BE2C (cell line): Measurements from ENCODE around the gene SCRN1.
"Not testable (repeated sequence)": the region's sequence is repeated elsewhere in the genome, so short reads cannot be mapped to it uniquely, and the experiment has no call there.

ENCODE experiments used
- DNase-seq: peaks from one replicate; pipeline ENCODE4 v3.0.0-alpha.2; 2020
- H3K27me3 ChIP-seq: fragments of 250-450 bp; sonication (Bioruptor Pico); 2 replicates; pipeline ENCODE4 v1.5.1; 2020; ENCODE audit warnings: mild to moderate bottlenecking
- H3K36me3 ChIP-seq: fragments of 250-450 bp; sonication (Bioruptor Pico); 2 replicates; pipeline ENCODE4 v1.5.1; 2020; ENCODE audit warnings: mild to moderate bottlenecking
- H3K4me1 ChIP-seq: fragments of 250-450 bp; sonication (Bioruptor Pico); 2 replicates; pipeline ENCODE4 v1.5.1; 2020
- H3K4me3 ChIP-seq: 2 replicates; pipeline ENCODE4 v1.5.1; 2011; ENCODE audit warnings: low read depth, low read length
- H3K9me3 ChIP-seq: fragments of 250-450 bp; sonication (Bioruptor Pico); 2 replicates; pipeline ENCODE4 v1.5.1; 2020
- CTCF ChIP-seq: IDR thresholded peaks from 2 replicates; pipeline ENCODE4 v1.5.1; 2012; ENCODE audit warnings: mild to moderate bottlenecking, low read depth, low read length

Gene SCRN1

GRCh38 chr7:29971566-29972314, 17.9 kb downstream of the SCRN1 start:
- no peak for TF ChIP-seq CTCF
- Histone ChIP-seq H3K27me3 (no peaks in the 10 kb centered on the region), H3K9me3 (no peaks in the 10 kb centered on the region; the same call in 1 of the 2 replicates), H3K36me3 (peaks cover 32% of the 10 kb centered on the region), H3K4me1 (peaks cover 4% of the 10 kb centered on the region; the same call in 1 of the 2 replicates), H3K4me3 (no peak overlapping the region)
- no peak for DNase-seq

GRCh38 chr7:29970158-29970557, 19.4 kb downstream of the SCRN1 start:
- no peaks in the 10 kb centered on the region; the same call in 1 of the 2 replicates for H3K4me1 ChIP-seq
- H3K9me3 ChIP-seq = no peaks in the 10 kb centered on the region; the same call in 1 of the 2 replicates
- no peaks in the 10 kb centered on the region for H3K27me3 ChIP-seq
- DNase-seq = no peak
- H3K4me3 ChIP-seq = no peak overlapping the region
- TF ChIP-seq CTCF = no peak
- H3K36me3 ChIP-seq = peaks cover 27% of the 10 kb centered on the region

GRCh38 chr7:29969738-29970137, 19.9 kb downstream of the SCRN1 start:
- TF ChIP-seq CTCF = no peak
- no peak for DNase-seq

GRCh38 chr7:29968683-29969395, 20.8 kb downstream of the SCRN1 start:
- Histone ChIP-seq H3K27me3 (no peaks in the 10 kb centered on the region), H3K9me3 (no peaks in the 10 kb centered on the region; the same call in 1 of the 2 replicates), H3K4me3 (no peak overlapping the region), H3K36me3 (peaks cover 29% of the 10 kb centered on the region), H3K4me1 (no peaks in the 10 kb centered on the region; the same call in 1 of the 2 replicates)
- no peak for TF ChIP-seq CTCF
- no peak for DNase-seq

More at GRCh38 chr7:29969738-29970137, 19.9 kb downstream of the SCRN1 start:
- H3K36me3 ChIP-seq = peaks cover 29% of the 10 kb centered on the region
- H3K9me3 ChIP-seq = no peaks in the 10 kb centered on the region; the same call in 1 of the 2 replicates
- H3K27me3 ChIP-seq = no peaks in the 10 kb centered on the region
- H3K4me3 ChIP-seq = no peak overlapping the region
- H3K4me1 ChIP-seq = no peaks in the 10 kb centered on the region

GRCh38 chr7:29965030-29965429, 24.6 kb downstream of the SCRN1 start:
- Histone ChIP-seq H3K4me1 (no peaks in the 10 kb centered on the region; the same call in 1 of the 2 replicates), H3K27me3 (no peaks in the 10 kb centered on the region), H3K4me3 (no peak overlapping the region), H3K9me3 (no peaks in the 10 kb centered on the region), H3K36me3 (peaks cover 26% of the 10 kb centered on the region)
- TF ChIP-seq CTCF = no peak
- DNase-seq = no peak

- H3K9me3 ChIP-seq = no peaks in the 10 kb centered on the region
- no peak for TF ChIP-seq CTCF
- DNase-seq = no peak
- H3K4me1 ChIP-seq = peaks cover 7% of the 10 kb centered on the region; the same call in 1 of the 2 replicates
- no peaks in the 10 kb centered on the region for H3K27me3 ChIP-seq
- H3K36me3 ChIP-seq = peaks cover 13% of the 10 kb centered on the region
- H3K4me3 ChIP-seq = no peak overlapping the region
Observed at GRCh38 chr7:29962035-29962434, 27.6 kb downstream of the SCRN1 start.

GRCh38 chr7:29961611-29962010, 28.0 kb downstream of the SCRN1 start:
- DNase-seq, H3K4me1 ChIP-seq, H3K9me3 ChIP-seq, H3K4me3 ChIP-seq, H3K27me3 ChIP-seq: not testable (repeated sequence)
- H3K36me3 ChIP-seq = peaks cover 10% of the 10 kb centered on the region
